Gastroesophageal sphincter (tissue), 3 donors: ENCODE measurements around the gene OXCT2.

Source experiments
- CTCF ChIP-seq, 4 experiments: fragments of 200-600 bp in 2 of 4; fragments of 450-650 bp in 2 of 4; sonication (generic) in 1 of 4; IDR thresholded peaks; one replicate each; pipeline ENCODE4 v1.5.1; 2017 to 2019; ENCODE audit warnings: antibody characterized with exemption in 4 of 4, mild to moderate bottlenecking in 2 of 4, moderate library complexity in 2 of 4
- POLR2A ChIP-seq, 2 donors: fragments of 450-650 bp; IDR thresholded peaks; one replicate each; pipeline ENCODE4 v1.6.1; 2017; ENCODE audit warnings: antibody characterized with exemption in 2 of 2, mild to moderate bottlenecking in 2 of 2, moderate library complexity in 1 of 2

- TF ChIP-seq CTCF (IDR thresholded peaks at IDR 0.05): no peak
- no peak for TF ChIP-seq POLR2A (IDR thresholded peaks at IDR 0.05)
Measured at GRCh38 chr1:39761557-39762260, 9.4 kb downstream of the OXCT2 start.
